Body of pancreas (tissue), 4 donors: ENCODE results near the gene ST6GALNAC3. TPM values are rescaled to one million over a fixed set of nuclear protein-coding genes. Genes with fewer than 3 reads are reported as not detected.

ENCODE experiments used
- ATAC-seq: fragments of 150-250 bp; one replicate; pipeline ENCODE4 v1.9.1; 2016
- DNase-seq, 4 donors: peaks; one replicate each; pipeline ENCODE4 v3.0.0-alpha.2; 2019
- H3K27ac ChIP-seq, 4 donors: fragments of 200-600 bp; sonication (generic); 1 replicate in 3 of 4; 2 replicates in 1 of 4; pipeline versions ENCODE4 v1.5.1 to v1.6.1; 2016 to 2019; ENCODE audit warnings: mild to moderate bottlenecking in 1 of 4, mixed read lengths in 1 of 4, moderate library complexity in 1 of 4
- H3K27me3 ChIP-seq, 2 donors: fragments of 200-600 bp; sonication (generic); one replicate each; pipeline ENCODE4 v1.6.0; 2016; ENCODE audit warnings: mild to moderate bottlenecking in 1 of 2
- H3K36me3 ChIP-seq, 2 donors: fragments of 200-600 bp; sonication (generic); replicated peaks in 1 of 2; 2 replicates each; pipeline ENCODE4 v1.5.1; 2016; ENCODE audit warnings: low read depth in 2 of 2; ENCODE audit not compliant: insufficient read depth in 1 of 2
- H3K4me1 ChIP-seq: fragments of 200-600 bp; sonication (generic); one replicate; pipeline ENCODE4 v1.6.0; 2016
- H3K4me3 ChIP-seq, 2 donors: fragments of 200-600 bp; sonication (generic); 1 replicate in 1 of 2; 2 replicates in 1 of 2; pipeline ENCODE4 v1.5.1; 2016 to 2019
- H3K9me3 ChIP-seq, 3 donors: fragments of 200-600 bp; sonication (generic); 1 replicate in 2 of 3; 2 replicates in 1 of 3; pipeline ENCODE4 v1.5.1; 2016
- POLR2A ChIP-seq, 3 donors: fragments of 450-650 bp; IDR thresholded peaks; one replicate each; pipeline ENCODE4 v1.6.1; 2016; ENCODE audit warnings: antibody characterized with exemption in 3 of 3, mild to moderate bottlenecking in 2 of 3
- WGBS, 2 donors: methylation state at CpG; one replicate each; pipeline ENCODE4 v1.1.5; 2017; 5-methylcytosine and 5-hydroxymethylcytosine counted together
- intact Hi-C: fragments of 100-400 bp; cut with DNase I; formaldehyde crosslinking; loops from one replicate; pipeline ENCODE4 v1.15.1; 2023
- total RNA-seq, 2 donors: library from RNA; depleted of rRNA; stranded (reverse); fragments of >200 nt; gene quantifications; one replicate each; pipeline ENCODE4 v1.1.0, GENCODE V29; 2016
- TF ChIP-seq, protein P1 (sequence below), 7 experiments: fragments of 450-650 bp in 4 of 7; fragments of 200-600 bp in 3 of 7; sonication (generic) in 3 of 7; IDR thresholded peaks; one replicate each; pipeline ENCODE4 v1.5.1; 2016 to 2019; ENCODE audit warnings: antibody characterized with exemption in 7 of 7

ST6GALNAC3 gene
- total RNA-seq, 2 donors from 2014 or later, result 1.3 to 2.3 TPM

DNA sequence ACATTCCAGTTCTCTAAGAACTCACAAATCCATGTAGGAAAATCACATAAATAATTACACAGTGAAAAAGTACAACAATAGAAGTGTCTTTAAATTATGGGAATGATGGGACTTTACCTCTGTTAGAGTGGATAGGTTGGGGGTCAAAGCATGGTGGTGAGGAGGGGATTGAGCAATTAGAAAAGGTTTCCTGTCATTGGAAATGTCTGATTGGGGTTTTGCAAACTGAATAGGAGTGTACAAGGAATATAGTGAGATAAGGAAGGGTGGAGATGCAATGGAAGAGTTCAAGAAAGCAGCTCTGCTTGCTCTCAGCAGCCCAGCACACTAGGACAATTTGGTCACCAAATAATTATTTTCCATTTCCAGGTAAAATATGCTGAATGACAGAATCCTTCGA, 238.8 kb downstream of the ST6GALNAC3 start:
- DNase-seq (no peak), ATAC-seq (no peak)
- intact Hi-C loops, result no loop called here
- H3K4me1 ChIP-seq, result no peaks in the 10 kb centered on the region
- no peak for TF ChIP-seq POLR2A (IDR thresholded peaks at IDR 0.05)
- TF ChIP-seq, protein P1, sequence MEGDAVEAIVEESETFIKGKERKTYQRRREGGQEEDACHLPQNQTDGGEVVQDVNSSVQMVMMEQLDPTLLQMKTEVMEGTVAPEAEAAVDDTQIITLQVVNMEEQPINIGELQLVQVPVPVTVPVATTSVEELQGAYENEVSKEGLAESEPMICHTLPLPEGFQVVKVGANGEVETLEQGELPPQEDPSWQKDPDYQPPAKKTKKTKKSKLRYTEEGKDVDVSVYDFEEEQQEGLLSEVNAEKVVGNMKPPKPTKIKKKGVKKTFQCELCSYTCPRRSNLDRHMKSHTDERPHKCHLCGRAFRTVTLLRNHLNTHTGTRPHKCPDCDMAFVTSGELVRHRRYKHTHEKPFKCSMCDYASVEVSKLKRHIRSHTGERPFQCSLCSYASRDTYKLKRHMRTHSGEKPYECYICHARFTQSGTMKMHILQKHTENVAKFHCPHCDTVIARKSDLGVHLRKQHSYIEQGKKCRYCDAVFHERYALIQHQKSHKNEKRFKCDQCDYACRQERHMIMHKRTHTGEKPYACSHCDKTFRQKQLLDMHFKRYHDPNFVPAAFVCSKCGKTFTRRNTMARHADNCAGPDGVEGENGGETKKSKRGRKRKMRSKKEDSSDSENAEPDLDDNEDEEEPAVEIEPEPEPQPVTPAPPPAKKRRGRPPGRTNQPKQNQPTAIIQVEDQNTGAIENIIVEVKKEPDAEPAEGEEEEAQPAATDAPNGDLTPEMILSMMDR (IDR thresholded peaks at IDR 0.05), result no peak
- no peaks in the 10 kb centered on the region for H3K27me3 ChIP-seq
- H3K9me3 ChIP-seq, result no peaks in the 10 kb centered on the region
- no peak overlapping the region for H3K4me3 ChIP-seq
- H3K36me3 ChIP-seq, result no peaks in the 10 kb centered on the region
- WGBS, 2 donors, result 63 to 64% methylated on average over 1 of the region's 1 CpG
- H3K27ac ChIP-seq, result no peak overlapping the region

DNA sequence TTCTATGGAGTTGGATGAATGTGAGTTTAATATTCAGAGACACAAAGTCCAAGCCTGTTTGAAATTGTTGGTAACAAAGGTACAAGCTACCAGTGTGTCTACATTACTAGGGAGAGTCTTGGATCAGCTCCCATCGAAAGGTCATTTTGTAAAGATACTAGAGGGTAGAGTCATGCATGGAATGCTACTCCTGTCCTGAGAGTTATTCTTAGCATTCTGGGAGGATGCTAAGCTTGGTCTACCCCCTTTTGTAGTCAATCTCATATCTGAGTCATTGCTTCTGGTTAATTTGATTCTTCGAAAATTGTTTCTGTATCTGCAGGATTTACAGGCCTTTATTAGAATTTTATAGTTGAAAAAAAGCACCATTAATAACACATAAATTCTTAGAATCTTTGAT, 240.2 kb downstream of the ST6GALNAC3 start:
- Histone ChIP-seq H3K4me1 (no peaks in the 10 kb centered on the region), H3K27ac (no peak overlapping the region), H3K36me3 (no peaks in the 10 kb centered on the region), H3K9me3 (no peaks in the 10 kb centered on the region), H3K4me3 (no peak overlapping the region), H3K27me3 (no peaks in the 10 kb centered on the region)
- intact Hi-C loops, result no loop called here
- no peak for TF ChIP-seq POLR2A (IDR thresholded peaks at IDR 0.05)
- TF ChIP-seq, protein P1 (IDR thresholded peaks at IDR 0.05), result no peak
- ATAC-seq (no peak), DNase-seq (no peak)
- 64 to 69% methylated on average over 2 of the region's 2 CpGs for WGBS, 2 donors

DNA sequence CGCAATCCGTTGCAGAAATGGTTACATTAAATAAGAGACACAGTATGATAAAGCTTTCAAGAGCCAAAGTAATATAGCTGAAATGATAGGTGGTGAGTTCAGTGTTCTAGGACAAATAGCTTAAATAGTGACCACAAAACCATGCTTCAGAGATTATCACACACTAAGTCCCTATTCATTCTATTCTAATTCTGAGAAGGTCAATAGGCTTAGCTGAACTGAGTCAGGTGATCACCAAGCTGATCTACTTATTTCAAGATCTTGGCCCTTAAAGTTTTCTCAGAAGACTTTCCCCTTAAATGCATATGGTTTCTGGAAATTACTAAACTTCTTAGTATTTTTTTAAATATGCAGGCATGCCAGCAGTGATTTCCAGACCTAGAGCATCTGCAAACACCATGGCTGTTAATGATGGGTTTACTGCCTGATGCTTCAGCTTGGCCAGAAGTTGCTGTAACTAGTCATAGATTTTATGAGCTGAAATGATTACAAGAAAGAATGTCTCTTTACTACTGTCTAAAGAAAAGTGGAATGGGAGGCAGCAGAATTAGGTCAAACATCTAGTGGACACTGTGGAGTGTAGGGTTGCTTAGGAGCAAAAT, 242.9 kb downstream of the ST6GALNAC3 start:
- no peak overlapping the region for H3K4me3 ChIP-seq

DNA sequence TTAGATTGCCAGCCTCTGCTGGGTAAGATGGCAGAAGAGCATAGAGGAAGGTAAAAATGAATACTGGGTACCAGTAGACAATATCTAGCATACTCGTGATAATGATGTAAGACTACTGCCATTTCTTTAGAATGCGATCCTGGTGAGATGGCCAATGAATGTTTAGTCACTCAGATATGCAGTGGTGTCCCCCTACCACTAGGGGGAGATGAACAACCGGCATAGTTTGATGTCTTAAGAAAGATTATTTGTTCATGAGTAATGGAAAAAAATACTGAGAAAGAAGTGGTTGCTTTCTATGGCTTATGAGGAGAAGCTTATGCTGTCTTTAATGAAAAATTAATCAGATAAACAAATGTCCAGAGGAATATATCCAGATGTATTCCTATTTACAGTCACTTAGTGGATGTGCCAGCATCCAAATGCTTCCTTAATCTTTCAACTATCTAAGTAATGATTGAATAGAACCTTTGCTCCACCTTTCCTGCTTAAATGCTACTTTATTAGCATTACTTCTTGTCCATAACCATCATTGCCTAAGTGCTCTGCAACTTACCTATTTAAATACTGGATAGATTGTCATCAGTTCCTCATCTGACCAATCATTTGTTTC, 256.6 kb downstream of the ST6GALNAC3 start:
- TF ChIP-seq, protein P1 (IDR thresholded peaks at IDR 0.05), result peak; percentile 64 to 82 (median 74)
- TF ChIP-seq POLR2A (IDR thresholded peaks at IDR 0.05), result no peak
- Histone ChIP-seq H3K4me3 (no peak overlapping the region), H3K9me3 (no peaks in the 10 kb centered on the region), H3K27ac (no peak overlapping the region), H3K27me3 (no peaks in the 10 kb centered on the region), H3K36me3 (no peaks in the 10 kb centered on the region), H3K4me1 (no peaks in the 10 kb centered on the region)
- WGBS, 2 donors, result 4 to 8% methylated on average over 3 of the region's 3 CpGs
- intact Hi-C loops, result no loop called here
- DNase-seq (peak; percentile 20 to 43 (median 36)), ATAC-seq (peak; percentile 56)

More for the DNA sequence above, 242.9 kb downstream of the ST6GALNAC3 start:
- no peaks in the 10 kb centered on the region for H3K4me1 ChIP-seq
- DNase-seq, result no peak
- no peaks in the 10 kb centered on the region for H3K36me3 ChIP-seq
- TF ChIP-seq, protein P1 (IDR thresholded peaks at IDR 0.05), result no peak
- TF ChIP-seq POLR2A (IDR thresholded peaks at IDR 0.05), result no peak
- no peak overlapping the region for H3K27ac ChIP-seq
- no peaks in the 10 kb centered on the region for H3K27me3 ChIP-seq
- intact Hi-C loops, result no loop called here
- no peaks in the 10 kb centered on the region for H3K9me3 ChIP-seq
- WGBS, 2 donors, result 88 to 94% methylated on average over 2 of the region's 2 CpGs
- ATAC-seq, result no peak

DNA sequence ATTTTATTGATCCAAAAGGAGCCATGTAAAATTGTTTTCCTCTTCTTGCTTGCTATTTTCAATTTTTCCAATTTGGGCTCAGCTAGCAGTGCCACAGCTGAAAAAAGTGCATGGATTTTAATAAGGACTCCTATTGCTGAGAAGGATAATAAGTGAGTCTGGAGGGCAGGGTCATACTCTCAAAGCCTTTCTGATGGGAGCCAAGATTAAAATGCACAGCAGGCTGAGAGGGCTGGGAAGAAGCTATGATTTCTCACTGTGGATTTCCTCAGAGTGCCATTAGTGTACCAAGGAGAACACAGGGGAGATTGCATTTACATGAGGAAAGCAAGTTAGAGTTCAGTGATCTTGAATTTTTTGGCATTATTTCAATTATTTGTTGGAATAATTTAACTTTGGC, 261.3 kb downstream of the ST6GALNAC3 start:
- no peak overlapping the region for H3K27ac ChIP-seq
- no peaks in the 10 kb centered on the region for H3K27me3 ChIP-seq
- TF ChIP-seq POLR2A (IDR thresholded peaks at IDR 0.05), result no peak
- TF ChIP-seq, protein P1 (IDR thresholded peaks at IDR 0.05), result no peak
- H3K9me3 ChIP-seq, result no peaks in the 10 kb centered on the region
- H3K36me3 ChIP-seq, result no peaks in the 10 kb centered on the region
- intact Hi-C loops, result no loop called here
- H3K4me1 ChIP-seq, result no peaks in the 10 kb centered on the region
- H3K4me3 ChIP-seq, result no peak overlapping the region
- ATAC-seq (no peak), DNase-seq (no peak)
